Esophagus squamous epithelium (tissue), 4 donors: Measurements from ENCODE around the gene RAB20.

ENCODE experiments used
- POLR2A ChIP-seq, 4 donors: fragments of 450-650 bp; IDR thresholded peaks; one replicate each; pipeline ENCODE4 v1.6.1; 2017; ENCODE audit warnings: antibody characterized with exemption in 4 of 4, mild to moderate bottlenecking in 4 of 4, moderate library complexity in 3 of 4
- TF ChIP-seq, protein P1 (sequence below), 6 experiments: fragments of 450-650 bp in 4 of 6; fragments of 200-600 bp in 2 of 6; sonication (generic) in 2 of 6; IDR thresholded peaks; one replicate each; pipeline ENCODE4 v1.5.1; 2016 to 2019; ENCODE audit warnings: antibody characterized with exemption in 6 of 6, mild to moderate bottlenecking in 4 of 6, moderate library complexity in 4 of 6

DNA sequence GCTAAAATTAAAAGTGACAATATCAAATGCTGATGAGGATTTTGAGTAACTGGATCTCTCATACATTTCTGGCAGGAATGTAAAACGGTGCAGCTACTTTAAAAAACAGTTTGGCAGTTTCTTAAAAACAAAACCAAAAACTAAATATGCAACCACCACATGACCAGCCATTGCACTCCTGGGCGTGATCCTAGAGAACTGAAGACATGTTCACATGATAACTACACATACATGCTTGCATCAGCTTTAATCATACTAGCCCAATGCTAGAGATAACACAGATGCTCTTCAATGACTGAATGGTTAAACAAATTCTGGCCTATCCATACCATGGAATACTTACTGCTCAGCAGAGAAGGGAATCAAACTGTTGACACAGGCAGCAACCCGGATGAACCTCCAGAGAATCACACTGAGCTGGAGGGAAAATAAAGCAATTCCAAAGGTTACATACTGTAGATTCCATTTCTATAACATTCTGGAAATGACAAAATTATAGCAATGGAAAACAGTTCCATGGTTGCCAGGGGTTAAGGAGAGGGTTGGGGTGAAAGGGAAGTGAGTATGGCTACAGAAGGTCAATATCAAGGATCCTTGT is 28.4 kb upstream of the RAB20 start:
- TF ChIP-seq POLR2A (IDR thresholded peaks at IDR 0.05): no peak
- TF ChIP-seq, protein P1, sequence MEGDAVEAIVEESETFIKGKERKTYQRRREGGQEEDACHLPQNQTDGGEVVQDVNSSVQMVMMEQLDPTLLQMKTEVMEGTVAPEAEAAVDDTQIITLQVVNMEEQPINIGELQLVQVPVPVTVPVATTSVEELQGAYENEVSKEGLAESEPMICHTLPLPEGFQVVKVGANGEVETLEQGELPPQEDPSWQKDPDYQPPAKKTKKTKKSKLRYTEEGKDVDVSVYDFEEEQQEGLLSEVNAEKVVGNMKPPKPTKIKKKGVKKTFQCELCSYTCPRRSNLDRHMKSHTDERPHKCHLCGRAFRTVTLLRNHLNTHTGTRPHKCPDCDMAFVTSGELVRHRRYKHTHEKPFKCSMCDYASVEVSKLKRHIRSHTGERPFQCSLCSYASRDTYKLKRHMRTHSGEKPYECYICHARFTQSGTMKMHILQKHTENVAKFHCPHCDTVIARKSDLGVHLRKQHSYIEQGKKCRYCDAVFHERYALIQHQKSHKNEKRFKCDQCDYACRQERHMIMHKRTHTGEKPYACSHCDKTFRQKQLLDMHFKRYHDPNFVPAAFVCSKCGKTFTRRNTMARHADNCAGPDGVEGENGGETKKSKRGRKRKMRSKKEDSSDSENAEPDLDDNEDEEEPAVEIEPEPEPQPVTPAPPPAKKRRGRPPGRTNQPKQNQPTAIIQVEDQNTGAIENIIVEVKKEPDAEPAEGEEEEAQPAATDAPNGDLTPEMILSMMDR (IDR thresholded peaks at IDR 0.05): no peak
